Esophagus squamous epithelium (tissue), 4 donors: ENCODE results near the gene PIP5KL1.

Experiments
- POLR2A ChIP-seq, 4 donors: fragments of 450-650 bp; IDR thresholded peaks; one replicate each; pipeline ENCODE4 v1.6.1; 2017; ENCODE audit warnings: antibody characterized with exemption in 4 of 4, mild to moderate bottlenecking in 4 of 4, moderate library complexity in 3 of 4
- TF ChIP-seq, protein P1 (sequence below), 6 experiments: fragments of 450-650 bp in 4 of 6; fragments of 200-600 bp in 2 of 6; sonication (generic) in 2 of 6; IDR thresholded peaks; one replicate each; pipeline ENCODE4 v1.5.1; 2016 to 2019; ENCODE audit warnings: antibody characterized with exemption in 6 of 6, mild to moderate bottlenecking in 4 of 6, moderate library complexity in 4 of 6

- TF ChIP-seq, protein P1, sequence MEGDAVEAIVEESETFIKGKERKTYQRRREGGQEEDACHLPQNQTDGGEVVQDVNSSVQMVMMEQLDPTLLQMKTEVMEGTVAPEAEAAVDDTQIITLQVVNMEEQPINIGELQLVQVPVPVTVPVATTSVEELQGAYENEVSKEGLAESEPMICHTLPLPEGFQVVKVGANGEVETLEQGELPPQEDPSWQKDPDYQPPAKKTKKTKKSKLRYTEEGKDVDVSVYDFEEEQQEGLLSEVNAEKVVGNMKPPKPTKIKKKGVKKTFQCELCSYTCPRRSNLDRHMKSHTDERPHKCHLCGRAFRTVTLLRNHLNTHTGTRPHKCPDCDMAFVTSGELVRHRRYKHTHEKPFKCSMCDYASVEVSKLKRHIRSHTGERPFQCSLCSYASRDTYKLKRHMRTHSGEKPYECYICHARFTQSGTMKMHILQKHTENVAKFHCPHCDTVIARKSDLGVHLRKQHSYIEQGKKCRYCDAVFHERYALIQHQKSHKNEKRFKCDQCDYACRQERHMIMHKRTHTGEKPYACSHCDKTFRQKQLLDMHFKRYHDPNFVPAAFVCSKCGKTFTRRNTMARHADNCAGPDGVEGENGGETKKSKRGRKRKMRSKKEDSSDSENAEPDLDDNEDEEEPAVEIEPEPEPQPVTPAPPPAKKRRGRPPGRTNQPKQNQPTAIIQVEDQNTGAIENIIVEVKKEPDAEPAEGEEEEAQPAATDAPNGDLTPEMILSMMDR (IDR thresholded peaks at IDR 0.05) = no peak
- no peak for TF ChIP-seq POLR2A (IDR thresholded peaks at IDR 0.05)
Measured at GRCh38 chr9:127962278-127962677, 31.7 kb upstream of the PIP5KL1 start.
